Renal cortical epithelial cell (primary cell): ENCODE results near the gene FEN1. TPM values are rescaled to one million over a fixed set of nuclear protein-coding genes. Genes with fewer than 3 reads are reported as not detected.

Source experiments
- DNase-seq: peaks from one replicate; pipeline ENCODE4 v3.0.0-alpha.2; 2011; ENCODE audit warnings: low read depth
- total RNA-seq: library from RNA; depleted of rRNA; stranded (reverse); fragments of >200 nt; gene quantifications from 2 replicates; pipeline ENCODE4 v1.2.3, GENCODE V29; 2014

Gene FEN1
- total RNA-seq, 1 donor from 2014 or later: 12.1 TPM

DNA sequence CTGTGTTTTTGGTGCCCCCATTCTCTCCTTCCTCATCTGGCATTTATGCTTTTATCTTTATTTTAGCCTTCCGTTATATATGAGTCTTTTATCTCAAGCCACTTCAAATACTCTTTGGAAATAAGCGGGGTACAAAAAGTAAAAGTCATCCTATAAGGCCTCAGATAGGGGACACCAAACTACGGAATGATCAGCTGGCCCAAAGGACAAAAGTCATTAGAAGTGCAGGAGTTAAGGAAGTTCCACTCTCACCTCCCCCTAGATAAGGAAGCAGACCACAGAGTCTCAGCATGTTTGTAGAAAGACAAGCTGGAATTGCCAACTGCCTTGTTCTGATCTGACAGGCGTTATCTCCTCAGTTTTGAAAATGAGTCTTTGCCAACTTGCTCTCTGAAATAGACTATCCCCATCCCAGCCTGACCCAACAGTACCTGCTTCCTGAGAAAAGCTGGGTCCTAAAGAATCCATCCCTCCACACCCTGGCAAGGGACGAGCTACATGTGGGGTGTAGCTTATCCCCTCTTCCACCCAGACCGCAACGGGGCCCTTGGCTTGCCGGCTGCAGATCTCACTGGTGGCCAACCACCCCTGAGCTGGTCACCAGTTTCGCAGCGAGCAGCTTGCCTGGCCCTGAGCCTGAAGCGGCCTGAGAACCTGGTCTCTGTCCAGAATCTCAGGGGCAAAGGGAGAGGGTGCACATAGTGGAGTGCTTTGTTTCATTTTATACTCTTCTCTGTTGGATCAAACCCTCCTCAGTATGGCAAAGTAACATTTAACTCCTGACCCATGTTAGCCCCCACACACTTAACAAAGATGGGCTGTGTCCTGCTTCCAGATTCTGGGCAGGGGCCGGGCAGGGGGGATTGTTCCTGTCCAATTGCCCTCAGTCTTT, 49.2 kb downstream of the FEN1 start:
- DNase-seq: no peak

DNA sequence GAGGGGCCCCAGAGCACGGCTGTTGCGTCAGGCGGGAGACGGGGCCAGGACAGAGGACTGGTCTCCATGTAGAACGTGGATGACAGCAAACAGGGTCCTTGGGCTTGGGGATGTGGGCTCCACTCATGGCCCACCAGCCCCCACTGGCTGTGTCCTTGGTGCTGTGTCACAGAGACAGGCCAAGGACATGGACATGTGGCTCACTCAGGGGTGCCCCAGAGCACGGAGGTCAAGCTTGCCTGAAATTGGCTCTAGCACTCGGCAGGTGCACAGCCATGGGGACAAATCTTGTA, 49.8 kb downstream of the FEN1 start:
- no peak for DNase-seq

DNA sequence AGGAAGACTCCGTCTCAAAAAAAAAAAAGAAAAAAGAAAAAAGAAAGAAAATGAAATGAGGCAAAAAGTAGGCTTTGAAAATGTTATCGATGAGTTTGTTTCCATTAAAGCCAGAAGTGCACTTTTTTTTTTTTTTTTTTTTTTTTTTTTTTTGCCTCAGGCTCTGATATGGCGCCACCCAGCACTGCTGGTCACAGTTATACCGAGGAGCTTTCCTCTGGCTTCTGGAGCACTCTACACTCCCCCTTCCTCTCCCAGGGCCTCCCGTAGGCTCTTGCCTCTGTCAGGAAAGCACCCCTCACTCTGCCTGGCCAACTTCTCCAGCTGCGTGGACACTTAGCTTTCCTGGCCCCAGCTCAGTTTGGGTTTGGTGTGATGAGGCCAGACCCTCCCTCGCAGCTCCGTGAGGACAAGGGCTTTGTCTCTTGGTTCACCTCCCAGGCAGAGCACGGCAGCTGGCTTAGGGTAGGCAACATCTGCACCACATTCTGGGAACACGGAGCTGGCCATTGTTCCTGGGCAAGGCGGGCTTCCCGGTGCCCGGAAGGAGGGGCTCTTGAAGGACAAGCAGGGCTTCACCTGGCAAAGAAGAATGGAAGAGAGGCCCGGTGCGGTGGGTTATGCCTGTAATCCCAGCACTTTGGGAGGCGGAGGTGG, 52.3 kb downstream of the FEN1 start:
- DNase-seq: no peak

- DNase-seq: no peak
These were observed 53.8 kb downstream of the FEN1 start for GRCh38 chr11:61846362-61847020.

Other genes with a start within 250 kb of the FEN1 start
- 0.35 TPM in 1 of 2 replicates, not detected in the other for gene SYT7, start 211.8 kb upstream of the FEN1 start, total RNA-seq
- 1.7 and 6.8 TPM in 2 replicates for gene DAGLA, start 112.5 kb upstream of the FEN1 start, total RNA-seq
- gene MYRF, start 40.3 kb upstream of the FEN1 start, total RNA-seq: 4.2 and 20.0 TPM in 2 replicates
- 18.3 and 38.9 TPM in 2 replicates for gene TMEM258, start 312 bp upstream of the FEN1 start, total RNA-seq
- gene FADS1, start 24.1 kb downstream of the FEN1 start, total RNA-seq: 35.8 and 84.6 TPM in 2 replicates
- 37.7 and 199 TPM in 2 replicates for gene FADS2, start 35.4 kb downstream of the FEN1 start, total RNA-seq
- 181 and 200 TPM in 2 replicates for gene FADS3, start 98.6 kb downstream of the FEN1 start, total RNA-seq
- gene RAB3IL1, start 124.7 kb downstream of the FEN1 start, total RNA-seq: 0.35 and 0.75 TPM in 2 replicates
- 1.1 and 1.4 TPM in 2 replicates for gene BEST1, start 157.4 kb downstream of the FEN1 start, total RNA-seq
- 821 and 5,018 TPM in 2 replicates for gene FTH1, start 174.7 kb downstream of the FEN1 start, total RNA-seq